Thymus (tissue), 11 donors: ENCODE measurements around the gene LY6G6D. TPM values are rescaled to one million over a fixed set of nuclear protein-coding genes. Genes with fewer than 3 reads are reported as not detected.

Experiments used
- DNase-seq, 9 donors: peaks; one replicate each; pipeline ENCODE4 v3.0.0-alpha.2; 2013; ENCODE audit warnings: low spot score in 9 of 9, low read depth in 6 of 9, missing footprints in 1 of 9
- H3K27ac ChIP-seq, 2 donors: one replicate each; pipeline ENCODE4 v1.5.1; 2013; ENCODE audit warnings: control low read depth in 1 of 2, low read depth in 1 of 2, low read length in 1 of 2, mild to moderate bottlenecking in 1 of 2, moderate library complexity in 1 of 2
- H3K27me3 ChIP-seq, 2 donors: one replicate each; pipeline ENCODE4 v1.5.1; 2013; ENCODE audit warnings: low read length in 1 of 2; ENCODE audit not compliant: control insufficient read depth in 2 of 2, insufficient read depth in 1 of 2
- H3K36me3 ChIP-seq, 2 donors: one replicate each; pipeline ENCODE4 v1.5.1; 2013; ENCODE audit warnings: low read length in 1 of 2, mild to moderate bottlenecking in 1 of 2, moderate library complexity in 1 of 2; ENCODE audit not compliant: control insufficient read depth in 2 of 2, insufficient read depth in 2 of 2
- H3K4me1 ChIP-seq, 2 donors: one replicate each; pipeline ENCODE4 v1.5.1; 2013; ENCODE audit warnings: low read length in 2 of 2; ENCODE audit not compliant: control insufficient read depth in 2 of 2, insufficient read depth in 2 of 2
- H3K4me3 ChIP-seq, 2 donors: one replicate each; pipeline ENCODE4 v1.5.1; 2013; ENCODE audit warnings: low read length in 2 of 2, control low read depth in 1 of 2, mild to moderate bottlenecking in 1 of 2
- H3K9me3 ChIP-seq, 2 donors: one replicate each; pipeline ENCODE4 v1.5.1; 2013; ENCODE audit warnings: low read length in 1 of 2, mild to moderate bottlenecking in 1 of 2; ENCODE audit not compliant: control insufficient read depth in 2 of 2, insufficient read depth in 1 of 2
- WGBS: extraction: QIAGEN DNeasy Blood & Tissue Kit; methylation state at CpG from one replicate; pipeline ENCODE4 v1.1.7; 2013; 5-methylcytosine and 5-hydroxymethylcytosine counted together
- polyA plus RNA-seq: library from polyadenylated mRNA; stranded (reverse); fragments of 200-250 nt; gene quantifications from one replicate; pipeline ENCODE4 v1.2.3, GENCODE V29; 2013
- total RNA-seq: library from RNA; stranded (reverse); fragments of 120-200 nt; gene quantifications from one replicate; pipeline ENCODE4 v1.2.4, GENCODE V29; 2013
- donor health status: healthy.

LY6G6D gene
- total and polyA plus RNA-seq, 2 donors: not detected

DNA sequence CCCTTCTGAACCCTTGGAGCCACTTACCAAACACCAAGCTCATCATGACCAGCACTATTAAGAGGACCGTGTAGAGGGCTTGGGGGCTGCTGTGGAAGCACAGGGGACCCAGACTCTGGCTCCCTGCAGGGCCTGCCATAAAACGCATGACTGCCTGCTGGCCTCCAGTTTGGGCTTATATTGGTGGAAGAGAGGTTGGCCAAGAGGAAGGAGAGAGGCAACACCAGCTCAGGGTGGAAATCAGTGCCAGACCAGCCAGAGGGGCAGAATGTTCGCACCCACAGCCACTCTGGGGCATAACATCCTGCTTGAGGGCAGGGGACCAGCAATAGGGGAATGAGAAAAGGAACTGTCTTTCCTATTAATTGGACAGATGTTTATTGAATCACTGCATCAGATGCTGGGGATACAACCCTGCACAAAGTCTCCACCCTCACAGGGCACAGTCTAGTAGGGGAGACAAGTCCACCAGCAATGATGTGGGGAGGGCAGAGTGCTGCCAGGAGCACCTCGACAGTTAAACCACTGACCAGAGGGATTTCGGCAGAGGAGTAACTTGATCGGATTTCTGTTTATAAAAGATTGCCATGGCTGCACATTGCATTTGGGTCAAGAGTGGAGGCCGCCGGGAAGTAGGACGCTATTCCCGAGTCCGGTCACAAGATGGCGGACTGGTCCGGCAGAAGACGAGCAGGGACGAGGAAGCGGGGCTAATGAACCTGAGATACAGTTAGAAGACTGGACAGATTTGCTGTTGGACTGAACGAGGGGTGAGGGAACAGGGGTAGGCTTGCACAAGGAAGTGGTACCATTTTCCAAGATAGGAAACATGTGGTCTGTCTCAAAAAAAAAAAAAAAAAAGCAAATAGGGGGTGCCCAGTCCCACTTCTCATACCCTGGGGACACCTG is 34.7 kb upstream of the LY6G6D start, which contains the start of gene LY6G5C:
Gene LY6G5C, minus strand, starts transcription at position 842 of the 909 bp plus-strand sequence. Its CDS starts 694 bp downstream, at position 148.
- 20% methylated on average over 17 of the region's 17 CpGs for WGBS
- Histone ChIP-seq H3K27me3 (peaks cover 0 to 34% of the 10 kb centered on the region in 2 donors), H3K9me3 (no peaks in the 10 kb centered on the region), H3K4me1 (peaks cover 2 to 27% of the 10 kb centered on the region in 2 donors), H3K27ac (peak within 1 kb of the TSS; percentile 37 to 46), H3K4me3 (peak within 1 kb of the TSS; percentile 62 to 70), H3K36me3 (peaks cover 8 to 16% of the 10 kb centered on the region in 2 donors)
- peak in 3 of 9 donors; percentile 57 to 71 (median 58) for DNase-seq

DNA sequence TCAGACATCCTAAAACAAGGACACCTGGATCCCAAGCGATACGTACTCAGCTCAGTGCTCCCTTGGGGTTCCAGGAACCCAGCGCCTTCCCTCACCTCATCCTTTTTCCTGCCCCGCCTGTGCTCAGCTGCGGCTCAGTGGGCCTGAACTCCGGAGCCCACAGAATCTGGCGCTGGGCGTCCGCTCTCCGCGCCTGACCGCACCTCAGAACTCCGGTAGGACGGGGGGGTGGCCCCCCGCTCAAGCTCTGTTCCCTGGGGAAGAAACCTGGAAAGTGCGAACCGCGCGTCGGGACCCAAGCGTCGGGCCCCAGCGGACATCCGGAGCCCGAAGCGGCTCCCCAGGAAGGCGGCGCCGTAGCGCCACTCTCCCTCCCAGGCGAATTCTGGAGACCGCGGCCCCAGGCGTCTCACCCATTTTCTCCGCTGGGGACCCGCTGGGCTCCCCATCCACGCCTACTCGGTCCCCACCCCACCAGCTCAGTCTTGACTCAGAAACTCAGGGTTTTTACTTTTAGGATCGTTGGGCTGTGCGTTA is 33.9 kb upstream of the LY6G6D start:
- peak in 2 of 9 donors; percentile 43 to 65 for DNase-seq
- WGBS: under 1% methylated on average over 40 of the region's 40 CpGs
- Histone ChIP-seq H3K36me3 (peaks cover 11 to 18% of the 10 kb centered on the region in 2 donors), H3K27me3 (peaks cover 0 to 34% of the 10 kb centered on the region in 2 donors), H3K4me3 (peak overlapping the region; percentile 62 to 70), H3K9me3 (no peaks in the 10 kb centered on the region), H3K27ac (peak overlapping the region; percentile 37 to 46), H3K4me1 (peaks cover 2 to 27% of the 10 kb centered on the region in 2 donors)

DNA sequence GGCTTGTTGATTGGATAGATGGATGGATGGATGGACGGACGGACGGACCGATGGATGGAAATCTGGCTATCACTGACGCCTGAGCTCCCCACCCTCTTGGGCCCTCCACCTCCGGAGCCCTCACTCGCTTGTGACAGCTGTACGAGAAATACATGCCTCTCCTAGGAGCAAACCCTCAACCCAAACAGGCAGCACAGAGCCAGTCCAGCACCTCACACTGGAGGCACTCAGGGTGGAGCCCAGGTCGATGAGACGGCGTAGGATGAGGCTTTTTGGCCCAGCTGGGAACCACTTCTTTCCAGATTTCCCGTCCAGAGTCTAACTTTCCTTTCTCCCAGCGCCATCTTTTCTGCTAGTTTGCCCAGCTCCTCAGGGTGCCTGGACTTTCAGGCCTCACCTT is 31.6 kb upstream of the LY6G6D start:
- Histone ChIP-seq H3K4me3 (no peak overlapping the region), H3K27ac (no peak overlapping the region), H3K27me3 (peaks cover 0 to 34% of the 10 kb centered on the region in 2 donors), H3K4me1 (peaks cover 2 to 20% of the 10 kb centered on the region in 2 donors), H3K9me3 (no peaks in the 10 kb centered on the region), H3K36me3 (peaks cover 35 to 42% of the 10 kb centered on the region in 2 donors)
- DNase-seq: no peak
- WGBS: 95% methylated on average over 13 of the region's 13 CpGs

DNA sequence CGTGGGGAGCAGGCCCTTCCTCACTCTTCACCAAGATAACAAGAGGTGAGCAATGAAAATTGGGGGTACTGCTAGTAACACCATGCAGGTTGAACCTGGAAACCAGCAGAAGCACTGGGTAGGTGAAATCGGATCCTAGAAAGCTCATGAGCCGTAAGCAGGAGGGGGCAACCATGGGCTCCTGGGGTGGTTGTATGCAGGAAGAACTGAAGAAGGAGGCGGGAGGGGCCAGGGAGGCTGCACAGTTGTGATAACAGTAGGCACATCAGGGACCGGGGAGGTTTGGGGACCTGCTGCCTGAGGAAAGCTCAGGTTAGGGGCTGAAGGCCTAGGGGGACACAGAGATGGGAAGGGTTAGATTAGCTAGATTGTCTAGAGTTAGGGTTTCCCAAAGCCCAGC is 28.7 kb upstream of the LY6G6D start:
- Histone ChIP-seq H3K27ac (no peak overlapping the region), H3K36me3 (peaks cover 64 to 71% of the 10 kb centered on the region in 2 donors), H3K4me3 (no peak overlapping the region), H3K27me3 (peaks cover 0 to 19% of the 10 kb centered on the region in 2 donors), H3K4me1 (peaks cover 0 to 3% of the 10 kb centered on the region in 2 donors), H3K9me3 (no peaks in the 10 kb centered on the region)
- WGBS: 97% methylated on average over 5 of the region's 5 CpGs
- no peak for DNase-seq

DNA sequence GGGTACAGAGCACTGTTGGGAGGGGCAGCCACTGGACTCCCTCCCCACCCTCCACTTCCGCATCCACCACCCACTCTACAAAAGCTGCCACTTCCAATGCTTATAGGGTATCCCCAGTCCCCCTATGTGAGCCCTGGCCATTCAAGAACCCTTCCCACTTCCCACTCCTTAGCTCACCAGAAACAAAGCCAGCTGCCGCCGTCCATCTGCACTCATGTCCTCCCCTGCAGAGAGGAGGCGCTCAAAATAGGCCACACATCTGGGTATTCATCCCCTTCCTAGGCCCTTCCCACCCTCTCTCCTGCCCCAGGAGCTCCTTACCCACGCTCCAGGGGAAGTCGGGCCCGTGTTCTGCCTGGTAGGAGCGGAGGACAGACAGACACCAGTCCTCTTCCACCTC is 27.8 kb upstream of the LY6G6D start:
- no peaks in the 10 kb centered on the region for H3K4me1 ChIP-seq
- peaks cover 0 to 11% of the 10 kb centered on the region in 2 donors for H3K27me3 ChIP-seq
- no peak overlapping the region for H3K4me3 ChIP-seq
- H3K27ac ChIP-seq: no peak overlapping the region
- WGBS: 96% methylated on average over 8 of the region's 8 CpGs
- peaks cover 70 to 77% of the 10 kb centered on the region in 2 donors for H3K36me3 ChIP-seq
- H3K9me3 ChIP-seq: no peaks in the 10 kb centered on the region
- DNase-seq: no peak

DNA sequence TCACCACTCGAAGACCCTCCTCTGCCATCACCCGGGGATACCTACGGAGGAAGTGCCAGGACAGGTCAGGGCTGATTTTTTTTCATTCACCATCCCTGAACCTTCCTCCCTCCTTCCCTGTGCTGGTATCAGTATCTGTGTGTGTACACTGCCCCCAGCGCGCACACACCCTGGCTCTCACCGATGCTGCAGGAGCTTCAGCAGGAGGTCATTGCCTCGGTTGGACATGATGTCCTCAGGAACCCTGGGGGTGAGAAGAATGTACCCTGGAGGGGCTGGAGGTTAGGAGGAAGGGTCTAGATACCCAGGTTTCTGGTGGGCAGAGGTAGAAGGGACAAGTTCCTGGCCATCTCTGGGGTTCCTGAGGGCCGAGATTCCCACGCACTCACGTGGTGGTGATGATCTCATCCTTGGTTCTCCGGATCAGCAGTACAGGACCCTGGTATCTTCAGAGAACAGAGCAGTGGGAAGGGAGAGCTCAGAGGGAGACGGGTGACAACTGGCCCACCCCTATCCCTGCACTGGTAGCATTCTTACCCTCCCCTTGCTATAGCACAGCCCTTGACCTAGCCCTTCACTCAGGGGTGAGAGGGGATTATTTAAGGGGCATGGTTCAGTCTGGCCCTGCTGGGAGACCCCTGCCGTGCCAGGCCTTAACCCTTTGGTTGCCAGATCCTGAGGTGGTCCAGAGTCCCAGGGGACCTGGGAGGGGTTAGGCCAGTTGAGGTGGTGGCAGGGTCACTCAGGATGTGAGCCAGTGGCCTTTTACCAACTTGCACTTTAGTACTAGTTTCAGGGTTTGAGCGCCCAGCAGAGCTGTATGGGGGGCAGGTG is 27.1 kb upstream of the LY6G6D start:
- peaks cover 0 to 5% of the 10 kb centered on the region in 2 donors for H3K27me3 ChIP-seq
- H3K36me3 ChIP-seq: peaks cover 77 to 85% of the 10 kb centered on the region in 2 donors
- no peak overlapping the region for H3K4me3 ChIP-seq
- H3K4me1 ChIP-seq: no peaks in the 10 kb centered on the region
- DNase-seq: no peak
- WGBS: 97% methylated on average over 14 of the region's 14 CpGs
- no peak overlapping the region for H3K27ac ChIP-seq
- no peaks in the 10 kb centered on the region for H3K9me3 ChIP-seq

DNA sequence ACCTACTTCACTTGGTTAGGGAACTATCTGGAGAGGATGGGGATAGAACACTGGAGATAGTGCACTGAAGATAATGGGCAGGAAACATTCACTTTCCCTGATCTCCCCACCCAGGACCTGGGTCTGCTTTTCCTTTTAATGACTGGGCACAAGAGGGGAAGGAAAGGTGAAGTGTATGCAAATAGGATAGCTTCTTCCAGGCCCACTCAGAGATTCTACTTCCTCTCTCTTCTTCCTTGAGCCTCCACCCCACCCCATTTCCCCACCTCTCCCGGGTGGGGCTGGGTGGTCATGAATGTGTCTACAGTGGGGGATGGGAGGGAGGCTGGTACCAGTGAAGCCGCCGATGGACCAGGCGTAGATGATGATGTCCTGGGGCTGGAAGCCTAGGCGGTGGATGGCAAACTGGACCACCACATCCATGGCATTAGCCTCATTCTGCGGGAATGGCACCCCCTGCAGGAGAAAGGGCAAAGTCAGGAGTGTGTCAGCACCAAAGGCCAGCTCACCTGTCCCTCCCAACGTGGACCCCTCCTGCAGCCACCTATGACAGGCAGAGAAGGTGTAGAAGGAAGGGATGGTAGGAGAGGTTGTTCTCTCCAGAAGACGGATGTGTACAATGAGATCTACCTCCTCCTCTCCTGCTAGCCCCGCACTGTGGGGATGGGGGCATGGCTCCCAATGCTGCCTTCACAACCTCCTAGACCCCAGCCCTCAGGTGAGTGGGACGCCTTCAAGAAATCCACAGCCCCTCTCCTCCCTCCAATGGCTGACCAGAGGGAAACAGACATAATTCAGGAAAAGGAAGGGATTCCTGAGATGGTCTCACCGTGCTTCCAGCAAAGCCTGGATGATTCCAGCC is 25.7 kb upstream of the LY6G6D start:
- WGBS: 95% methylated on average over 11 of the region's 11 CpGs

More for the DNA sequence above, 25.7 kb upstream of the LY6G6D start:
- H3K27me3 ChIP-seq: no peaks in the 10 kb centered on the region
- peaks cover 87 to 88% of the 10 kb centered on the region in 2 donors for H3K36me3 ChIP-seq
- no peaks in the 10 kb centered on the region for H3K4me1 ChIP-seq
- no peaks in the 10 kb centered on the region for H3K9me3 ChIP-seq
- H3K27ac ChIP-seq: no peak overlapping the region
- no peak overlapping the region for H3K4me3 ChIP-seq
- no peak for DNase-seq
